NCI-H128 (cell line): ENCODE data around the gene NCLN.
"Not testable (repeated sequence)": the region's sequence is repeated elsewhere in the genome, so short reads cannot be mapped to it uniquely, and the experiment has no call there.

Source experiments
- DNase-seq: peaks from one replicate; lab custom pipeline; 2025; ENCODE audit not compliant: unreplicated experiment; lab: John Stamatoyannopoulos, UW

NCLN gene

GRCh38 chr19:3179739-3180293 lies 5.9 kb upstream of the NCLN start:
- DNase-seq, result no peak

- DNase-seq, result no peak
Measured at GRCh38 chr19:3183721-3184641, 1.7 kb upstream of the NCLN start.

GRCh38 chr19:3184847-3185460 lies 776 bp upstream of the NCLN start:
- DNase-seq, result no peak

- DNase-seq, result no peak
Measured at GRCh38 chr19:3186160-3186688, 494 bp downstream of the NCLN start.

GRCh38 chr19:3186891-3187661 lies 1.3 kb downstream of the NCLN start:
- DNase-seq, result no peak

GRCh38 chr19:3187662-3188511 lies 2.2 kb downstream of the NCLN start:
- no peak for DNase-seq

- DNase-seq, result no peak
Measured at GRCh38 chr19:3188627-3189596, 3.2 kb downstream of the NCLN start.

GRCh38 chr19:3189702-3190469 lies 4.2 kb downstream of the NCLN start:
- no peak for DNase-seq

GRCh38 chr19:3190470-3190770 lies 4.7 kb downstream of the NCLN start:
- no peak for DNase-seq

GRCh38 chr19:3190921-3191805 lies 5.4 kb downstream of the NCLN start:
- DNase-seq, result no peak

GRCh38 chr19:3191806-3192104 lies 6.0 kb downstream of the NCLN start:
- DNase-seq, result not testable (repeated sequence)

GRCh38 chr19:3192228-3192635 lies 6.5 kb downstream of the NCLN start:
- DNase-seq, result no peak

- DNase-seq, result no peak
Measured at GRCh38 chr19:3192684-3193083, 7.0 kb downstream of the NCLN start.

- DNase-seq, result no peak
Measured at GRCh38 chr19:3193256-3194105, 7.8 kb downstream of the NCLN start.

- no peak for DNase-seq
Measured at GRCh38 chr19:3194106-3195087, 8.7 kb downstream of the NCLN start.
